ENCODE results near the gene DOCK2.
"Not testable (repeated sequence)": the region's sequence is repeated elsewhere in the genome, so short reads cannot be mapped to it uniquely, and the experiment has no call there.

GRCh38 chr5:169725665-169726064, 88.6 kb downstream of the DOCK2 start:
- TF ChIP-seq POLR2A (IDR thresholded peaks at IDR 0.05); CTCF (IDR thresholded peaks at IDR 0.05 in 4 of 5, conservative IDR thresholded peaks at IDR 0.05 in 1 of 5): not testable (repeated sequence)
